Lung (tissue), 12 donors: ENCODE measurements around the gene SLC39A12. TPM values are rescaled to one million over a fixed set of nuclear protein-coding genes. Genes with fewer than 3 reads are reported as not detected.

Experiments
- ATAC-seq: fragments of 200-7000 bp; cut with Tn5 transposase; one replicate; pipeline ENCODE4 v1.9.1; 2020; ENCODE audit warnings: moderate number of reproducible peaks; ENCODE audit not compliant: insufficient read depth, low FRiP score
- DNase-seq, 3 donors: peaks; one replicate each; pipeline ENCODE4 v3.0.0-alpha.2; 2013 to 2017
- H3K27ac ChIP-seq, 2 donors: one replicate each; pipeline ENCODE4 v1.5.1; 2013; ENCODE audit warnings: mild to moderate bottlenecking in 2 of 2, moderate library complexity in 2 of 2, control low read depth in 1 of 2, inconsistent platforms in 1 of 2, low read depth in 1 of 2, low read length in 1 of 2
- H3K27me3 ChIP-seq, 3 donors: one replicate each; pipeline ENCODE4 v1.5.1; 2013; ENCODE audit warnings: low read length in 2 of 3; ENCODE audit not compliant: control insufficient read depth in 3 of 3, insufficient read depth in 3 of 3
- H3K36me3 ChIP-seq, 4 donors: one replicate each; pipeline ENCODE4 v1.5.1; 2013; ENCODE audit warnings: low read length in 4 of 4, mild to moderate bottlenecking in 1 of 4, moderate library complexity in 1 of 4; ENCODE audit not compliant: control insufficient read depth in 4 of 4, insufficient read depth in 4 of 4
- H3K4me1 ChIP-seq, 5 donors: one replicate each; pipeline ENCODE4 v1.5.1; 2013; ENCODE audit warnings: low read length in 5 of 5, mild to moderate bottlenecking in 2 of 5, moderate library complexity in 1 of 5; ENCODE audit not compliant: control insufficient read depth in 5 of 5, insufficient read depth in 5 of 5
- H3K4me3 ChIP-seq: one replicate; pipeline ENCODE4 v1.5.1; 2013; ENCODE audit warnings: mild to moderate bottlenecking, control low read depth, moderate library complexity
- H3K9ac ChIP-seq, 2 donors: one replicate each; pipeline ENCODE4 v1.5.1; 2013; ENCODE audit warnings: low read length in 2 of 2, control low read depth in 1 of 2; ENCODE audit not compliant: insufficient read depth in 1 of 2
- H3K9me3 ChIP-seq, 4 donors: one replicate each; pipeline ENCODE4 v1.5.1; 2013; ENCODE audit warnings: low read length in 3 of 4, mild to moderate bottlenecking in 1 of 4, moderate library complexity in 1 of 4; ENCODE audit not compliant: control insufficient read depth in 4 of 4, insufficient read depth in 3 of 4
- CTCF ChIP-seq: IDR thresholded peaks from 2 replicates; pipeline ENCODE4 v1.5.1; 2012; ENCODE audit warnings: mild to moderate bottlenecking; ENCODE audit errors: control extremely low read depth, extremely low read depth
- WGBS, 2 donors: extraction: QIAGEN DNeasy Blood & Tissue Kit; methylation state at CpG; one replicate each; pipeline ENCODE4 v1.1.7; 2013; 5-methylcytosine and 5-hydroxymethylcytosine counted together
- polyA plus RNA-seq, 2 donors: library from polyadenylated mRNA; stranded (reverse); fragments of 200-250 nt; gene quantifications; one replicate each; pipeline ENCODE4 v1.2.1, GENCODE V29; 2013
- total RNA-seq, 2 donors: library from RNA; depleted of rRNA in 1 of 2; stranded (reverse); fragments of >200 nt in 1 of 2; gene quantifications; one replicate each; pipeline ENCODE4 v1.2.1, GENCODE V29; 2014 to 2021
- donor health status: control.
- donor health status: control.
- donor health status: Bipolar disorder and iron deficiency.
- donor health status: healthy.
- donor health status: DM: yes; HTN: yes; CAD: no.

The SLC39A12 gene
- total and polyA plus RNA-seq, 4 donors, result 0.03 to 0.26 TPM; not detected in 2

GRCh38 chr10:17918187-17918903, 33.4 kb upstream of the SLC39A12 start:
- Histone ChIP-seq H3K9ac (no peak overlapping the region), H3K4me1 (peaks cover 0 to 34% (median 9%) of the 10 kb centered on the region in 5 donors), H3K36me3 (no peaks in the 10 kb centered on the region), H3K9me3 (peaks cover 0 to 2% (median under 1%) of the 10 kb centered on the region in 4 donors), H3K27ac (no peak overlapping the region), H3K4me3 (no peak overlapping the region), H3K27me3 (no peaks in the 10 kb centered on the region)
- ATAC-seq, result no peak
- peak in 2 of 3 donors; percentile 25 to 31 for DNase-seq
- no peak for TF ChIP-seq CTCF
- 83 to 90% methylated on average over 12 of the region's 12 CpGs for WGBS, 2 donors

- H3K27me3 ChIP-seq, result no peaks in the 10 kb centered on the region
- peaks cover 0 to 2% (median 0%) of the 10 kb centered on the region in 4 donors for H3K9me3 ChIP-seq
- WGBS, 2 donors, result 81 to 84% methylated on average over 3 of the region's 3 CpGs
- TF ChIP-seq CTCF, result no peak
- DNase-seq (no peak), ATAC-seq (no peak)
- H3K4me3 ChIP-seq, result no peak overlapping the region
- H3K36me3 ChIP-seq, result no peaks in the 10 kb centered on the region
- H3K27ac ChIP-seq, result no peak overlapping the region
- H3K9ac ChIP-seq, result no peak overlapping the region
- H3K4me1 ChIP-seq, result peaks cover 0 to 18% (median 10%) of the 10 kb centered on the region in 5 donors
These were observed 30.3 kb upstream of the SLC39A12 start for GRCh38 chr10:17921378-17921777.

GRCh38 chr10:17923728-17924127, 28.0 kb upstream of the SLC39A12 start:
- Histone ChIP-seq H3K27ac (peak overlapping the region in 1 of 2 donors; percentile 21), H3K9ac (no peak overlapping the region), H3K9me3 (no peaks in the 10 kb centered on the region), H3K36me3 (no peaks in the 10 kb centered on the region), H3K4me3 (no peak overlapping the region), H3K4me1 (peaks cover 0 to 14% (median 10%) of the 10 kb centered on the region in 5 donors), H3K27me3 (no peaks in the 10 kb centered on the region)
- WGBS, 2 donors, result 49 to 81% methylated on average over 4 of the region's 4 CpGs
- no peak for ATAC-seq
- TF ChIP-seq CTCF, result no peak
- peak in 2 of 3 donors; percentile 39 to 57 for DNase-seq
